NCI-H1105 treated with DMSO at 0.1 percent for 48 hours (cell line): ENCODE data around the gene DNMT1.
"Not testable (repeated sequence)": the region's sequence is repeated elsewhere in the genome, so short reads cannot be mapped to it uniquely, and the experiment has no call there.

Source experiments
- DNase-seq: peaks from one replicate; lab custom pipeline; 2025; lab: John Stamatoyannopoulos, UW

The DNMT1 gene

GRCh38 chr19:10194500-10195198, at the start of gene DNMT1:
Gene DNMT1 (minus strand): TSS chr19:10194953. CDS start chr19:10194899, 54 bp downstream.
- peak; percentile 97 for DNase-seq

DNA sequence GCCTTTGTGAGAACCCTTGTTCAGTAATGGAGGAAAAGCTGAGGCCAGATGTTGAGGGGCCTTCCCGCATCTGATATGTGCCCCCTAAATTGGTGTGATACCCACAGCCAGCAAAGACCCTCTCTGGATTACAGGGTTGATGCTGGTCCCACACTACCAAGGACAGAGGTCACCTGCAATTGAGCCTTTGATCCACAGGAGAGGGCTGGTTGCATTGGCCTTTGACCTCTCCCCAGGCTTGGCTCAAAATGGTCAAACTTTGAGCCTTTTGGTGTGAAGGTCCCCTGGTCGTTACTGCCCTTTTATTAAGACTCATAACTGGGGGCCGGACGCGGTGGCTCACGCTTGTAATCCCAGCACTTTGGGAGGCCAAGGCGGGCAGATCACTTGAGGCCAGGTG, 48.9 kb upstream of the DNMT1 start:
- DNase-seq = no peak

- not testable (repeated sequence) for DNase-seq
Measured at GRCh38 chr19:10241826-10242449, 47.2 kb upstream of the DNMT1 start.

DNA sequence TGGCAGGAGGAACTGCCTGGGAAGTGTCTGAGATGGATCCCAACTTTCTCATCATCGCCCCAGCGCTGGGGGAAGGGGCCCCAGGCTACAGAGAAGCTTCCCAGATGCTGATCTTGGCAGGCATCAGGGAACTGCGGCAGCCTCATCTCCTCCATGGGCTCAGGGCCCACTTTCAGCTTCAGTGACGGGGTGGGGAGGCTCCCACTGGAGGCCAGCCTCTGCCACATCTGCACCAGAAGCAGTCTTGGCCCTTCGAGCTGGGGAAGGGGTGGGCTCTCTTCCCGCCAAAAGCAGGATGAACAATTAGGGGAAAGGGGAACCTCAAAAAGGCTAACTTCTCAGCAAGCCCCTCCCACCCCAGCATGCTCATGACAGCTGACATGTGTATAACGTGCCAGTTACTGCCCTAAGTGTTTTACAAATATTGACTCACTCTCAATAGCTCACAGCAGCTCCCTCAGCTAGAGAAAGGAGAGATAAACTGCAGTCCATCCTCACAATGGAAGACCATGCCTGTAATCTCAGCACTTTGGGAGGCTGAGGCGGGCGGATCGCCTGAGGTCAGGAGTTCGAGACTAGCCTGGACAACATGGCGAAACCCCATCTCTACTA, 43.5 kb upstream of the DNMT1 start:
- DNase-seq = peak; percentile 34

GRCh38 chr19:10237702-10238101, 42.9 kb upstream of the DNMT1 start:
- DNase-seq = no peak

DNA sequence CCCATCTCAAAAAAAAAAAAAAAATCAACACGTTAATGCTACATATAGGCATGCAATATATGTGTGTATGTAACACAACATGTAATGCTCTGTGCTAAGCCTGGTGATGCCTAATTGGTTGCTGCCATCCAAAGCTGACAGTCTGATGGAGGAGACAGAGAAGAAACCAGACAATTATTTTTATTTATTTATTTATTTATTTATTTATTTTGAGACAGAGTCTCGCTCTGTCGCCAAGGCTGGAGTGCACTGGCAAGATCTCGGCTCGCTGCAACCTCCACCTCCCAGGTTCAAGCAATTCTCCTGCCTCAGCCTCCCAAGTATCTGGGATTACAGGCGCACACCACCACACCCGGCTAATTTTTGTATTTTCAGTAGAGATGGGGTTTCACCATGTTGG, 40.7 kb upstream of the DNMT1 start:
- DNase-seq = not testable (repeated sequence)

DNA sequence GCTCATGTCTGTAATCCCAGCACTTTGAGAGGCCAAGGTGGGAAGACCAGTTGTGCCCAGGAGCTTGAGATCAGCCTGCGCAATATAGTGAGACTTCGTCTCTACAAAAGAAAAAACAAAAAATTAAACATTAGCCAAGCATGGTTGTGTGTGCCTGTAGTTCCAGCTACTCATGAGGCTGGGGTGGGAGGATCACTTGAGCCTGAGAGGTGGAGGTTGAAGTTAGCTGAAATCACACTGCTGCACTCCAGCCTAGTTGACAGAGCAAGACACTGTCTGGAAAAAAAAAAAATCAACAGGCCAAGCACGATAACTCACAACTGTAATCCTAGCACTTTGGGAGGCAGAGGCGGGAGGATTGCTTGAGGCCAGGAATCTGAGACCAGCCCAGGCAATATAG, 40.2 kb upstream of the DNMT1 start:
- no peak for DNase-seq

- DNase-seq = no peak
Measured at GRCh38 chr19:10233946-10234345, 39.2 kb upstream of the DNMT1 start.

GRCh38 chr19:10231612-10232228, 37.0 kb upstream of the DNMT1 start:
- no peak for DNase-seq

GRCh38 chr19:10230861-10231611, 36.3 kb upstream of the DNMT1 start, which contains the start of gene S1PR2:
Gene S1PR2 (minus strand): TSS chr19:10231331. CDS start chr19:10224905, 6,426 bp downstream.
- peak; percentile 69 for DNase-seq

GRCh38 chr19:10230173-10230860, 35.6 kb upstream of the DNMT1 start:
- DNase-seq = no peak

GRCh38 chr19:10228920-10229319, 34.2 kb upstream of the DNMT1 start:
- peak; percentile 4 for DNase-seq

DNA sequence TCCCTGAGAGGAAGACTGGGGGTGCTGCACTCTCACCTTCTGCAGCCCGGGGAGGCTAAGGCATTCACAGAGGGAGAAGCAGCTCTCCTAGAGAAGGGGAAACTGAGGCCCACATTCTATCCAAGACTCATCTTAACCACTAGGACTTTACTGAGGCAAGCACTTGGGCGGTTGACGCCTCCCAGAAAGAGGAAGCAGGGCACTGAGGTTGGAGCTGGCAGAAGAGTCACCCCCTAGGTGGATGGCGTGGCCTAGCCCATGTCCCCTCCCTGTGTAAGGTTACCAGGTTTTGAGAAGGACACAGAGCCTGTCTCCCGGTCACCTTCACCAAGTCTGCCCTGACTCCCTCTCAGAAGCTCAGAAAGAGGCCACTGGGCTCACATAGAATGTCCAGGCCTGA, 33.6 kb upstream of the DNMT1 start:
- DNase-seq = no peak

- DNase-seq = no peak
Measured at GRCh38 chr19:10227026-10227971, 32.5 kb upstream of the DNMT1 start.

- no peak for DNase-seq
Measured at GRCh38 chr19:10226376-10227025, 31.7 kb upstream of the DNMT1 start.

DNA sequence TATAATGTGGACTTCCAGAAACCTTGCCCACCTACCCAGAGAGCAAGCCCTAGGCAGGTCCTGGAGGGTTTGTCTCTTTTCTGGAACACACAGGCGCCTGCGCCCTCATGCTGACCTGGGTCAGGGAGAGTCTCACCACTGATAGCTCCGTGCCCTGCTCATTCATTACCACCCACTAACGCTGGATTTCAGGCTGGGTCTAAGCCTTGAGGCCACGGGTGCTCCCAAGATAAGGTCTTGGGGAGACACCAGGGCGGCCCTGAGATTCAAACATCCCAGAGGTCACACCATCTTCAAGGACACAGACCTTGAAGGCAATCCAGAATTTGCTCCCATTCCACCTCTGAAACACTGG, 31.2 kb upstream of the DNMT1 start:
- no peak for DNase-seq

DNA sequence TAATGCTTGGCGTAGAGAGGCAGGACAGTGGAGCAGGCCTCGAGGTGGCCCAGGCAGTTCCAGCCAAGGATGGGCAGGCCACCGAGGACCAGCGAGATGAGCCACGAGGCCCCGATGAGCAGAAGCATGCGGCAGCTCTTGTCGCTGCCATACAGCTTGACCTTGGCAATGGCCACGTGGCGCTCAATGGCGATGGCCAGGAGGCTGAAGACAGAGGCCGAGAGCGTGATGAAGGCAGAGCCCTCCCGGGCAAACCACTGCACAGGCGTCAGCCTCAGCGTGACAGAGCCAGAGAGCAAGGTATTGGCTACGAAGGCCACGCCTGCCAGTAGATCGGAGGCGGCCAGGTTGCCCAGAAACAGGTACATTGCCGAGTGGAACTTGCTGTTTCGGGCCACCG, 29.6 kb upstream of the DNMT1 start:
- no peak for DNase-seq

DNA sequence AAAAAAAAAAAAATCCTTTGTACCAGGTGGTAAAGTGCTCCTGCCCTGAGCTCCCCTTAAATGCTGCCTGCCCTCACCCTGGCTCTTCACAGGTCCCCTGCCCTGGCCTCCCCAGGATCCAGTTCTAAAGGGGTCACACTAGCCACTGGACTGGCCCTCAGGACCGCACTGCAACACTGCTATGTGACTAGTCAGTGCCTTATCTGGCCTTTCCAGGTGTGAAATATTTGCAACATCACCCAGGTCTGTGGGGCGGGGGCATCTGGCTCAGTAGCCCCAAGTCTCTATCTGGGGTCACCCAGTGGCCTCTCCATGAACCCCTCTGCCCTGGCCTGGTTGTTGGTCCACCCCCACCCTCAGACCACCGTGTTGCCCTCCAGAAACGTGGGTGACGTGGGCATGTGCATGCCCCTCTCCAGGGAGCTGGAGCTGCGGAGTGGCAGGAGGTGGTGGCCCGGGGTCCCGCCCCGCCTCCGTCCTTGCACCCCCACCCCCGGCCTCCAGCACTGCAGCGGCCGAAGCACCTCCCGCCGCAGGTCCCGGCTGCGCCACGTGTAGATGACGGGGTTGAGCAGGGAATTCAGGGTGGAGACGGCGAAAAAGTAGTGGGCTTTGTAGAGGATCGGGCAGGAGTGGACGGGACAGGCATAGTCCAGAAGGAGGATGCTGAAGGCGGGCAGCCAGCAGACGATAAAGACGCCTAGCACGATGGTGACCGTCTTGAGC, 28.9 kb upstream of the DNMT1 start:
- no peak for DNase-seq

GRCh38 chr19:10222201-10222890, 27.6 kb upstream of the DNMT1 start:
- DNase-seq = no peak
